PC-9 (cell line): ENCODE data around the gene SLC1A2. TPM values are rescaled to one million over a fixed set of nuclear protein-coding genes. Genes with fewer than 3 reads are reported as not detected.

ENCODE experiments used
- BruUV-seq: library from RNA; stranded (reverse); fragments of 400-500 nt; replicated peaks from 2 replicates; lab custom pipeline; 2021; lab: Mats Ljungman, UMichigan
- CTCF ChIA-PET: fragments of 300-600 bp; sonication (Branson Sonifier 250); formaldehyde crosslinking; loops from one replicate; lab custom pipeline; 2022; ENCODE audit warnings: antibody characterized with exemption; lab: Charles Lee
- POLR2A ChIA-PET: fragments of 300-600 bp; sonication (Branson Sonifier 250); formaldehyde crosslinking; loops from one replicate; lab custom pipeline; 2022; ENCODE audit warnings: antibody characterized with exemption; ENCODE audit not compliant: unreplicated experiment; lab: Charles Lee
- DNase-seq, 2 experiments: peaks; one replicate each; pipeline versions ENCODE4 v3.0.0 to v3.0.0-alpha.2; 2015 to 2022; ENCODE audit warnings: mixed read lengths in 1 of 2
- H2AFZ ChIP-seq: fragments of 200-600 bp; sonication (generic); 2 replicates; pipeline ENCODE4 v1.8.1; 2017; ENCODE audit warnings: antibody characterized with exemption
- H3F3A ChIP-seq: fragments of 200-600 bp; sonication (generic); 2 replicates; pipeline ENCODE4 v1.8.1; 2017; ENCODE audit warnings: antibody characterized with exemption, mild to moderate bottlenecking, low read depth; ENCODE audit not compliant: insufficient read depth
- H3K27ac ChIP-seq: fragments of 200-600 bp; sonication (generic); 2 replicates; pipeline ENCODE4 v1.6.1; 2016; ENCODE audit warnings: mixed run types
- H3K27me3 ChIP-seq: fragments of 200-600 bp; sonication (generic); 2 replicates; pipeline ENCODE4 v1.6.1; 2016; ENCODE audit warnings: low read depth, mixed run types; ENCODE audit not compliant: insufficient read depth
- H3K36me3 ChIP-seq: fragments of 200-600 bp; sonication (generic); 2 replicates; pipeline ENCODE4 v1.6.1; 2016; ENCODE audit warnings: low read depth, mixed run types
- H3K4me1 ChIP-seq: fragments of 200-600 bp; sonication (generic); replicated peaks from 2 replicates; pipeline ENCODE4 v1.6.1; 2016; ENCODE audit warnings: mixed run types; ENCODE audit not compliant: insufficient read depth
- H3K4me2 ChIP-seq: fragments of 200-600 bp; sonication (generic); 2 replicates; pipeline ENCODE4 v1.6.1; 2017; ENCODE audit warnings: mixed run types
- H3K4me3 ChIP-seq: fragments of 200-600 bp; sonication (generic); 2 replicates; pipeline ENCODE4 v1.6.1; 2016; ENCODE audit warnings: mixed run types
- H3K79me2 ChIP-seq: fragments of 200-600 bp; sonication (generic); 2 replicates; pipeline ENCODE4 v1.6.1; 2017; ENCODE audit warnings: low read depth, mixed run types
- H3K9me2 ChIP-seq: fragments of 200-600 bp; sonication (generic); 2 replicates; pipeline ENCODE4 v1.8.1; 2017; ENCODE audit warnings: mild to moderate bottlenecking; ENCODE audit not compliant: insufficient read depth
- H3K9me3 ChIP-seq: fragments of 200-600 bp; sonication (generic); 2 replicates; pipeline ENCODE4 v1.8.1; 2016; ENCODE audit warnings: low read depth; ENCODE audit not compliant: insufficient read depth
- H4K20me1 ChIP-seq: fragments of 200-600 bp; sonication (generic); 2 replicates; pipeline ENCODE4 v1.8.1; 2017; ENCODE audit not compliant: insufficient read depth
- EZH2 ChIP-seq: fragments of 200-600 bp; sonication (generic); IDR thresholded peaks from 2 replicates; pipeline ENCODE4 v1.8.0; 2017; ENCODE audit warnings: antibody characterized with exemption, low read depth
- intact Hi-C: fragments of 100-400 bp; cut with micrococcal nuclease; formaldehyde crosslinking; loops from one replicate; pipeline ENCODE4 v1.10.0; 2022; ENCODE audit not compliant: unreplicated experiment
- total RNA-seq: library from RNA; stranded (reverse); gene quantifications from 2 replicates; pipeline ENCODE4 v1.2.3, GENCODE V29; 2021
- TF ChIP-seq, protein P1 (sequence below): fragments of 200-600 bp; sonication (generic); conservative IDR thresholded peaks from 2 replicates; pipeline ENCODE4 v1.6.1; 2017; ENCODE audit warnings: mixed run types, antibody characterized with exemption, mild to moderate bottlenecking, moderate library complexity

Gene SLC1A2
- total RNA-seq, 1 experiment from 2014 or later: 0.09 TPM

DNA sequence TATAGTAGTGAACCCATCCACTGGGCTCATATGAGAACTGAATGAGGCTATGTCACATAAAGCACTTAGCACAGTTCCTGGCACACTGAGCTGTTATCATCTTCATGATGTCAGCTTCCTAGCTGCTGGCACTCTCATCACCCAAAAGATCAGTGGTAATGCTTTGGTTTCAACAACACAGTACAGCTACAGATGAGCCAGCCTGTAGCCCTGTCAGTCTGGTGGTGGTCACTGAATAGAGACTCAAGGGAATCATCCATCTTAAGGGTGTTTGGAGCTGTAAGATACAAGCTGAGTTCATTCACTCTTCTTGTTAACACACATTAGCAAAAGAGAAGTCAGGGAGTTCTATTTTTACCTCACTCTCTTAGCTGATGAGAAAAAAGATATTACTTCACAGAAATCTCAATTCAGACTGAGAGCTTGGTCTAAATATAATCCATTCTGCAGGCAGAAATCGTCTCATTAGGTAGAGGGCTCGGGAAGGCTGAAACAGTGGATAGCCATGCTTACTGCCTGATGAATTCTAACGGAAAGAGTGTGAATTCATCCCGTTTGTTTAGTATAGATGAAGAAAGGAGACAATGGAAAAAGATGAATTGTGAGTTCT, 6.3 kb upstream of the SLC1A2 start:
- no peaks in the 10 kb centered on the region for H3K79me2 ChIP-seq
- no peak overlapping the region for H3K27ac ChIP-seq
- no peaks in the 10 kb centered on the region for H4K20me1 ChIP-seq
- H3K4me3 ChIP-seq: no peak overlapping the region
- no peak overlapping the region for H2AFZ ChIP-seq
- POLR2A ChIA-PET: no interaction called here
- H3K9me3 ChIP-seq: no peaks in the 10 kb centered on the region
- intact Hi-C loops: no loop called here
- no peaks in the 10 kb centered on the region for H3K9me2 ChIP-seq
- H3F3A ChIP-seq: no peaks in the 10 kb centered on the region
- H3K36me3 ChIP-seq: no peaks in the 10 kb centered on the region
- no peaks in the 10 kb centered on the region for H3K4me1 ChIP-seq
- H3K4me2 ChIP-seq: no peak overlapping the region
- no TSS peak for BruUV-seq
- no peak for TF ChIP-seq EZH2
- TF ChIP-seq, protein P1, sequence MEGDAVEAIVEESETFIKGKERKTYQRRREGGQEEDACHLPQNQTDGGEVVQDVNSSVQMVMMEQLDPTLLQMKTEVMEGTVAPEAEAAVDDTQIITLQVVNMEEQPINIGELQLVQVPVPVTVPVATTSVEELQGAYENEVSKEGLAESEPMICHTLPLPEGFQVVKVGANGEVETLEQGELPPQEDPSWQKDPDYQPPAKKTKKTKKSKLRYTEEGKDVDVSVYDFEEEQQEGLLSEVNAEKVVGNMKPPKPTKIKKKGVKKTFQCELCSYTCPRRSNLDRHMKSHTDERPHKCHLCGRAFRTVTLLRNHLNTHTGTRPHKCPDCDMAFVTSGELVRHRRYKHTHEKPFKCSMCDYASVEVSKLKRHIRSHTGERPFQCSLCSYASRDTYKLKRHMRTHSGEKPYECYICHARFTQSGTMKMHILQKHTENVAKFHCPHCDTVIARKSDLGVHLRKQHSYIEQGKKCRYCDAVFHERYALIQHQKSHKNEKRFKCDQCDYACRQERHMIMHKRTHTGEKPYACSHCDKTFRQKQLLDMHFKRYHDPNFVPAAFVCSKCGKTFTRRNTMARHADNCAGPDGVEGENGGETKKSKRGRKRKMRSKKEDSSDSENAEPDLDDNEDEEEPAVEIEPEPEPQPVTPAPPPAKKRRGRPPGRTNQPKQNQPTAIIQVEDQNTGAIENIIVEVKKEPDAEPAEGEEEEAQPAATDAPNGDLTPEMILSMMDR: no peak
- CTCF ChIA-PET: no interaction called here
- no peak for DNase-seq
- peaks cover 93% of the 10 kb centered on the region for H3K27me3 ChIP-seq

DNA sequence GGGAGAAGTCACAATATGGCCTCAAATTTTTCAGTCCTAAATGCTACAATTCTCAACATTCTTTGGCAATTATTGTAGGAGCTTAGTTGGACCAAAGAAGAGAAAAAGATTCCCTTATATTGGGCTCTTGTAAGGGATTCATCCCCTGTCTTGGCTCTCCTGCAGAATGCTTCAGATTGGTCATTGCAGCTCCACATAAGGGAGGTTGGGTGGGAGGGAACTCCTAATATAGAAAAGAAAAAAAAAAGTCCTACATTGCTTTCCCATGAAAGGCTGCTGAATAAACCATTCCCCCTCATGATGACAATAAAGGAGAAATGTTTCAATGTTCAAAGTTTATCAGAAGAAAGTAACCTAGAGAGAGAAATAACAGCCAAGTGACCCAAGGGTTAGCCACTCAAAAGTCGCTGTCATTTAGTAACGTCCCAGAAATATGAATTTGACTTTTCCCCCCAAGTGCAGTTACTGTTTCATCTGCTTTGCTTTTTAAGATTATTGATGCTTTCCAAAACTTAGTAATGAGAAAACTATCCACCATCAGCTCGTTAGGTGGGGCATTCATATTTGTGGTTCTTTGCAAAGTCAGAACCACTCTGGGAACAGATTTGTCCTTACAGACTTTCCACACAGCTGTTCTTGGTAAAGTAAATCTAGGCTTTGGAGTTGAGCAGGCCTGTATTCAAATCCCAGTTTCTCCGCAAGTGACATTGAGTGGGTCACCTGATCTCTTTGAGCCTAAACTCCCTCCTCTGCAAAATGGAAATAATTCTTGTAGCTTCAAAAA, 5.0 kb upstream of the SLC1A2 start:
- CTCF ChIA-PET: no interaction called here
- Histone ChIP-seq H3K27ac (no peak overlapping the region), H3K9me3 (no peaks in the 10 kb centered on the region), H3K79me2 (no peaks in the 10 kb centered on the region), H3F3A (no peaks in the 10 kb centered on the region), H3K27me3 (peaks cover 90% of the 10 kb centered on the region), H2AFZ (no peak overlapping the region), H3K4me1 (no peaks in the 10 kb centered on the region), H3K4me3 (no peak overlapping the region), H4K20me1 (no peaks in the 10 kb centered on the region), H3K36me3 (no peaks in the 10 kb centered on the region), H3K9me2 (no peaks in the 10 kb centered on the region), H3K4me2 (no peak overlapping the region)
- POLR2A ChIA-PET: interaction anchor here (0.6 kb wide), 1 partner anchor 194 kb away, joined by 6 read pairs; no protein-coding TSS in a partner anchor
- intact Hi-C loops: no loop called here
- TF ChIP-seq, protein P1: no peak
- no peak for TF ChIP-seq EZH2
- BruUV-seq: no TSS peak
- DNase-seq: no peak

DNA sequence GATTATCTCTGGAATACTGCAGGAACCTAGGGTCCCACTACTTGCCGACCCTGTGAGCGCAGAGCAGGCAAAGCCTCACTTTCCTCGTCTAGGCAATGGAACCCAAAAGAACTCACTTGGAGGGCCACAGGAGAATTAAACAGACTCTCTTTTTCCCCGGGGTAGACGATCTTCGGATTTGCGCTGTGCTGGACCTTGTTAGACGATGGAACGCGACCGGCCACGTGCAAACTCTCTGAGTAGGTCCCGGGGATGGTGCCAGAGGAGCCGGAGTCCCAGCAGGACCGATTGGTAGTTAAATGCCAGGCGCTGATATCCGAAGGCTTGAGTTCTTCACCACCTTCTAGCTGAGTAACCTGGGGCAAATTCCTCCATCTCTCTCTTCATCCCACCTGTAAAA, 1.0 kb upstream of the SLC1A2 start:
- H4K20me1 ChIP-seq: no peaks in the 10 kb centered on the region
- no peak overlapping the region for H3K27ac ChIP-seq
- POLR2A ChIA-PET: no interaction called here
- H3K4me1 ChIP-seq: no peaks in the 10 kb centered on the region
- no TSS peak for BruUV-seq
- H3F3A ChIP-seq: no peaks in the 10 kb centered on the region
- no peak for DNase-seq
- no peaks in the 10 kb centered on the region for H3K36me3 ChIP-seq
- peaks cover 81% of the 10 kb centered on the region for H3K27me3 ChIP-seq
- intact Hi-C loops: no loop called here
- TF ChIP-seq EZH2: no peak
- TF ChIP-seq, protein P1: no peak
- CTCF ChIA-PET: no interaction called here
- no peaks in the 10 kb centered on the region for H3K9me2 ChIP-seq
- no peak overlapping the region for H3K4me3 ChIP-seq
- H3K9me3 ChIP-seq: no peaks in the 10 kb centered on the region
- H2AFZ ChIP-seq: no peak overlapping the region
- no peak overlapping the region for H3K4me2 ChIP-seq
- no peaks in the 10 kb centered on the region for H3K79me2 ChIP-seq
